NCI-H128 (cell line): ENCODE measurements around the gene AJAP1.

Experiments used
- DNase-seq: peaks from one replicate; lab custom pipeline; 2025; ENCODE audit not compliant: unreplicated experiment; lab: John Stamatoyannopoulos, UW

Gene AJAP1

GRCh38 chr1:4678066-4678717 is 23.8 kb downstream of the AJAP1 start:
- no peak for DNase-seq

- DNase-seq = no peak
Observed at GRCh38 chr1:4681026-4681425, 26.6 kb downstream of the AJAP1 start.

- DNase-seq = no peak
Observed at GRCh38 chr1:4682607-4683220, 28.3 kb downstream of the AJAP1 start.

- no peak for DNase-seq
Observed at GRCh38 chr1:4684136-4684535, 29.7 kb downstream of the AJAP1 start.

- no peak for DNase-seq
Observed at GRCh38 chr1:4684864-4685522, 30.6 kb downstream of the AJAP1 start.

- DNase-seq = no peak
Observed at GRCh38 chr1:4685523-4685865, 31.1 kb downstream of the AJAP1 start.

- DNase-seq = no peak
Observed at GRCh38 chr1:4687943-4688342, 33.5 kb downstream of the AJAP1 start.

- DNase-seq = no peak
Observed at GRCh38 chr1:4689271-4689935, 35.0 kb downstream of the AJAP1 start.

- no peak for DNase-seq
Observed at GRCh38 chr1:4689941-4690635, 35.7 kb downstream of the AJAP1 start.

GRCh38 chr1:4690951-4691675 is 36.7 kb downstream of the AJAP1 start:
- no peak for DNase-seq

GRCh38 chr1:4691766-4692405 is 37.5 kb downstream of the AJAP1 start:
- no peak for DNase-seq

GRCh38 chr1:4692437-4692836 is 38.0 kb downstream of the AJAP1 start:
- DNase-seq = no peak

GRCh38 chr1:4693331-4693730 is 38.9 kb downstream of the AJAP1 start:
- no peak for DNase-seq

- no peak for DNase-seq
Observed at GRCh38 chr1:4693891-4694290, 39.5 kb downstream of the AJAP1 start.

- no peak for DNase-seq
Observed at GRCh38 chr1:4694492-4694891, 40.1 kb downstream of the AJAP1 start.

GRCh38 chr1:4695241-4695640 is 40.8 kb downstream of the AJAP1 start:
- DNase-seq = no peak

- DNase-seq = no peak
Observed at GRCh38 chr1:4696161-4696745, 41.8 kb downstream of the AJAP1 start.

GRCh38 chr1:4696753-4697152 is 42.3 kb downstream of the AJAP1 start:
- DNase-seq = no peak

- no peak for DNase-seq
Observed at GRCh38 chr1:4697801-4698200, 43.4 kb downstream of the AJAP1 start.

- DNase-seq = no peak
Observed at GRCh38 chr1:4698911-4699310, 44.5 kb downstream of the AJAP1 start.
